ENCODE data around the gene SEMA4G. TPM values are rescaled to one million over a fixed set of nuclear protein-coding genes. Genes with fewer than 3 reads are reported as not detected.
A peak's percentile ranks its signal among the peaks of the same experiment; 100 is the strongest.

Gene SEMA4G
- total and polyA plus RNA-seq, 2 of the 8 experiments (the other 6 are each of a cell fraction or from before 2014, with no cell fraction given) = 7.1 to 18.2 TPM

- Histone ChIP-seq H2AFZ (ENCODE audit: low read length) (peak overlapping the region; percentile 68; the same call in 1 of the 2 replicates), H3K18ac (ENCODE audit: extremely low read depth, low read length) (peak overlapping the region; percentile 78; the same call in 1 of the 2 replicates), H2BK12ac (ENCODE audit: low read depth, low read length) (peak overlapping the region; percentile 23; the same call in 1 of the 2 replicates), H2BK120ac (replicated peaks; ENCODE audit: low read depth, low read length) (no peak overlapping the region), H3K27ac (ENCODE audit: low read depth, low read length) (no peak overlapping the region), H3K23ac (ENCODE audit: insufficient read length) (no peak overlapping the region), H3K9me3 (ENCODE audit: insufficient read depth in 2 of 2, low read depth in 1 of 2, low read length in 1 of 2) (no peaks in the 10 kb centered on the region), H3K4ac (replicated peaks; ENCODE audit: insufficient read length, low read depth, low read length) (no peak overlapping the region), H3K79me1 (ENCODE audit: low read depth, low read length) (no peaks in the 10 kb centered on the region), H3K14ac (ENCODE audit: insufficient read length) (no peak overlapping the region), H3K4me1 (replicated peaks in 1 of 4; ENCODE audit: control insufficient read depth in 3 of 4, insufficient read depth in 4 of 4, low read length in 3 of 4) (peaks cover 0 to 10% (median 7%) of the 10 kb centered on the region in 4 experiments; a peak in 5 of 7 replicates), H4K91ac (replicated peaks; ENCODE audit: insufficient read length, low read length) (no peak overlapping the region), H4K5ac (ENCODE audit: insufficient read length, low read depth, low read length) (no peak overlapping the region), H2BK15ac (ENCODE audit: low read length) (no peak overlapping the region), H3K4me3 (ENCODE audit: extremely low read depth in 1 of 4, insufficient read depth in 2 of 4, low read depth in 3 of 4, low read length in 4 of 4) (peak overlapping the region; percentile 33 to 59 (median 42); a peak in 5 of 8 replicates), H3K4me2 (ENCODE audit: insufficient read depth in 1 of 2, low read depth in 2 of 2, low read length in 2 of 2) (peak overlapping the region; percentile 86 to 89), H3K9ac (replicated peaks in 1 of 4; ENCODE audit: extremely low read depth in 1 of 4, low read depth in 3 of 4, low read length in 3 of 4) (no peak overlapping the region), H4K20me1 (replicated peaks in 1 of 2; ENCODE audit: control insufficient read depth in 1 of 2, insufficient read depth in 2 of 2, low read length in 2 of 2) (peaks cover 0 to 1% of the 10 kb centered on the region in 2 experiments), H3K27me3 (replicated peaks in 1 of 4; ENCODE audit: control insufficient read depth in 3 of 4, extremely low read depth in 1 of 4, insufficient read depth in 3 of 4, low read length in 3 of 4) (peaks cover 14 to 42% (median 32%) of the 10 kb centered on the region in 4 experiments), H3K23me2 (ENCODE audit: low read depth, low read length) (peaks cover 11% of the 10 kb centered on the region; the same call in 1 of the 2 replicates), H4K8ac (ENCODE audit: extremely low read depth, insufficient read depth, low read length) (no peak overlapping the region), H3K56ac (replicated peaks; ENCODE audit: insufficient read length, low read depth, low read length) (no peak overlapping the region), H2AK5ac (ENCODE audit: low read depth, low read length) (no peak overlapping the region), H3K36me3 (ENCODE audit: control insufficient read depth in 2 of 4, insufficient read depth in 4 of 4, low read length in 3 of 4) (no peaks in the 10 kb centered on the region), H2BK5ac (ENCODE audit: low read depth, low read length) (no peak overlapping the region), H2BK20ac (ENCODE audit: low read length) (no peak overlapping the region), H3K79me2 (ENCODE audit: control insufficient read depth in 1 of 2, insufficient read depth in 2 of 2, low read length in 2 of 2) (no peaks in the 10 kb centered on the region)
- whole genome bisulfite sequencing, 2 experiments (ENCODE audit: extremely low coverage in 1 of 2, insufficient coverage in 1 of 2, insufficient read length in 1 of 2, insufficient replicate concordance in 2 of 2, low coverage in 1 of 2, low lambda C conversion rate in 2 of 2, missing lambda C conversion rate in 1 of 2) = 14% methylated on average over 11 of the region's 20 CpGs; no CpG with 5 or more reads in 1 of the 2 experiments
- ChIA-PET CTCF (ENCODE audit: partially characterized antibody) (interaction anchor here (0.9 to 7.2 kb wide), 24 partner anchors 9 to 454 kb away, joined by 3 to 464 read pairs (median 6); partner anchors contain the start of genes KAZALD1, LZTS2, MRPL43 and PDZD7), POLR2A (ENCODE audit: partially characterized antibody) (interaction anchor here (1.0 to 6.5 kb wide), 14 partner anchors 12 to 84 kb away, joined by 3 to 81 read pairs (median 4); partner anchors contain the start of genes LZTS2, MRPL43, PDZD7 and SEMA4G)
- DNase-seq (ENCODE audit: low read depth in 1 of 2, low spot score in 2 of 2) (no peak), FAIRE-seq (peak; percentile 68)
- peak; percentile 48 for TF ChIP-seq EZH2 (IDR thresholded peaks at IDR 0.05; ENCODE audit: low read depth, low read length, severe bottlenecking)
- no peak for TF ChIP-seq RBBP5 (IDR thresholded peaks at IDR 0.05; ENCODE audit: borderline replicate concordance, low read depth, low read length)
- TF ChIP-seq SIN3A (conservative IDR thresholded peaks at IDR 0.05 in 1 of 2, IDR thresholded peaks at IDR 0.05 in 1 of 2; ENCODE audit: low read depth in 1 of 2, low read length in 2 of 2) = peak in 1 of 2 experiments; percentile 65; a peak in 1 of 4 replicates
- peak; percentile 66; the same call in 1 of the 2 replicates for TF ChIP-seq EGR1 (IDR thresholded peaks at IDR 0.05; ENCODE audit: borderline replicate concordance, low read depth, low read length)
- no peak for TF ChIP-seq TEAD4 (IDR thresholded peaks at IDR 0.05; ENCODE audit: low read depth, low read length)
- peak; percentile 67 for TF ChIP-seq SUZ12 (IDR thresholded peaks at IDR 0.05; ENCODE audit: low read length)
- TF ChIP-seq SAP30 (IDR thresholded peaks at IDR 0.05; ENCODE audit: insufficient read depth, insufficient replicate concordance, low read length) = no peak
- TF ChIP-seq CTBP2 (IDR thresholded peaks at IDR 0.05; ENCODE audit: borderline replicate concordance, insufficient read depth, insufficient read length, low read length) = peak; percentile 18
- TF ChIP-seq HDAC6 (IDR thresholded peaks at IDR 0.05; ENCODE audit: low read depth, low read length) = no peak
- no peak for TF ChIP-seq ZNF274 (IDR thresholded peaks at IDR 0.05; ENCODE audit: borderline replicate concordance, extremely low read depth, low read length)
- no peak for TF ChIP-seq SP4 (IDR thresholded peaks at IDR 0.05; ENCODE audit: low read length)
Observed at GRCh38 chr10:101018118-101018599, 48.9 kb downstream of the SEMA4G start.

Measured in H1 (cell line).